Activated effector memory CD4-positive, alpha-beta T cell treated with Interleukin-2 at 50 U/mL for 16 hours (primary cell): Measurements from ENCODE around the gene SART1.

Source experiments
- DNase-seq: peaks from one replicate; pipeline ENCODE4 v3.0.0-alpha.2; 2020

The SART1 gene, protein sequence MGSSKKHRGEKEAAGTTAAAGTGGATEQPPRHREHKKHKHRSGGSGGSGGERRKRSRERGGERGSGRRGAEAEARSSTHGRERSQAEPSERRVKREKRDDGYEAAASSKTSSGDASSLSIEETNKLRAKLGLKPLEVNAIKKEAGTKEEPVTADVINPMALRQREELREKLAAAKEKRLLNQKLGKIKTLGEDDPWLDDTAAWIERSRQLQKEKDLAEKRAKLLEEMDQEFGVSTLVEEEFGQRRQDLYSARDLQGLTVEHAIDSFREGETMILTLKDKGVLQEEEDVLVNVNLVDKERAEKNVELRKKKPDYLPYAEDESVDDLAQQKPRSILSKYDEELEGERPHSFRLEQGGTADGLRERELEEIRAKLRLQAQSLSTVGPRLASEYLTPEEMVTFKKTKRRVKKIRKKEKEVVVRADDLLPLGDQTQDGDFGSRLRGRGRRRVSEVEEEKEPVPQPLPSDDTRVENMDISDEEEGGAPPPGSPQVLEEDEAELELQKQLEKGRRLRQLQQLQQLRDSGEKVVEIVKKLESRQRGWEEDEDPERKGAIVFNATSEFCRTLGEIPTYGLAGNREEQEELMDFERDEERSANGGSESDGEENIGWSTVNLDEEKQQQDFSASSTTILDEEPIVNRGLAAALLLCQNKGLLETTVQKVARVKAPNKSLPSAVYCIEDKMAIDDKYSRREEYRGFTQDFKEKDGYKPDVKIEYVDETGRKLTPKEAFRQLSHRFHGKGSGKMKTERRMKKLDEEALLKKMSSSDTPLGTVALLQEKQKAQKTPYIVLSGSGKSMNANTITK

GRCh38 chr11:65961267-65962140, at the start of gene SART1:
SART1 (plus strand) TSS chr11:65961734; CDS start chr11:65961781, 47 bp downstream.
- peak; percentile 92 for DNase-seq

GRCh38 chr11:65912845-65913244, 48.7 kb upstream of the SART1 start:
- DNase-seq, result no peak

- DNase-seq, result no peak
Measured at GRCh38 chr11:65915101-65915820, 46.3 kb upstream of the SART1 start.

DNA sequence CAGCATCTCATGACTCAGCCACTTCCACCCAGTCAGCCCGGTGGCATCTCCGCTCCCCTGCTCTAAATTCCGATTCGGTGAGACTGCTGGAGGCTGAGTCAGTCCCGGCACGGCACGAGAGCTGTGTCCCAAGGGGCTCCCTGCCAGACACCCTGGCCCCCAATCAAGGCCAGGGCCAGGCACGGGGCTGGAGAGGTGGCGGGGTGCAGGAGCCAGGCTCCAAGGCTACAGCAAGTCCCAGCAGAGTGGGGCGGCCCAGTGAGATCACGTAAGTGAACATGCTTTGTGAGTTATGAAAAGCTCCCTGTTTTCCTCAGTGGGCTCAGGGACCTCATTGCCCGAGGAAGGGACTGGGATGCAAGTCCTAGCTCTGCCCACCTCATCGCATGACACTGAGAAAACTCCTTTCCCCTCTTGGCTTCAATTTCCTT, 45.7 kb upstream of the SART1 start:
- DNase-seq, result no peak

GRCh38 chr11:65916391-65916790, 45.1 kb upstream of the SART1 start:
- DNase-seq, result no peak

GRCh38 chr11:65917077-65917433, 44.5 kb upstream of the SART1 start:
- DNase-seq, result no peak

- no peak for DNase-seq
Measured at GRCh38 chr11:65917434-65918210, 43.9 kb upstream of the SART1 start.

DNA sequence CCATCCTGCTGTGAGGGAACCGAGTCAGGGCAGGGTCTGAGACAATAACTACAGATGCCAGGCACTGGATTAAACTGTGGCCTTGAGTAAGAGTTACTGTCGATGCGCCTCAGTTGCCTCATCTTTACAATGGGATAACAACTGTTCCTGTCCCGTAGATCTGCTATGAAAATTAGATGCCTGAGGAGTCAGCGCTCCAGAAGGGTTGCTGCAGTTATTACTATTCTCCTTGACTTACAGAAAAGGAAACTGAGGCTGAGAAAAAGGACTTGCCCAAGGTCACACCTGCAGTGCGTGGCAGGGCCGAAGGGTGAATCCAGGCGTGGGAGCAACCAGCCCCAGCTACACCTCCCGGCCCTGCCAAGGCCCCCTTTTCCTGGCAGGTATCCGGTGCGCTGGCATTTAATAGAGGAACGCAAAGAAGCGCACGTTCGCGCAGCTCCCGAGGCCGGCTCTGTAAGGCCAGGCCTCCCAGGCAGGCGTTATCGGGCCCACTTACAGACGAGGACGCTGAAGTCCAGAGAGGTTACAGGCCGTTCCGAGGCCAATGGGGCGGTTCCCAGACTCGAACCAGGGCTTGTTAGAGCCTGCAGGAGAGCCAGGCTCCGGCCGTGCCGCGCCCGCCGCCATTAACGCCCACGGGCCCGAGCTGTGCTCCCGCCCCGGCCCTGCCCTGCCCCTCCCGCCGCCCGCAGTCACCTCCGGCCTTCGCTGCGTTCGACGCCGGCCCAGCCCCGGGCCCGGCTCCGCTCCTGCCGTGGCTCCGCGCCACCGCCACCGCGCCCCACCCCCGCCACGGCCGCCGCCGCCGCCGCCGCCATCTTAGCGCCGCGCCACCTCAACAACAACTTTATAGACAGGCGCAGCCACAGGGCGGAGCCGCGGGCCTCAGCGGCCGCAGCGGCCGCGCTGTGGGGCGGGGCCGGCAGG, 43.1 kb upstream of the SART1 start, which contains the start of gene C11orf68:
C11orf68 (minus strand) TSS at position 852 of the 930 bp plus-strand sequence; CDS start at position 821, 31 bp downstream.
- DNase-seq, result no peak

- peak; percentile 97 for DNase-seq
Measured at GRCh38 chr11:65919141-65919572, 42.4 kb upstream of the SART1 start, which contains the start of gene DRAP1. DRAP1 (plus strand) TSS chr11:65919426; CDS start chr11:65919502, 76 bp downstream.

- no peak for DNase-seq
Measured at GRCh38 chr11:65919573-65920371, 41.8 kb upstream of the SART1 start.

DNA sequence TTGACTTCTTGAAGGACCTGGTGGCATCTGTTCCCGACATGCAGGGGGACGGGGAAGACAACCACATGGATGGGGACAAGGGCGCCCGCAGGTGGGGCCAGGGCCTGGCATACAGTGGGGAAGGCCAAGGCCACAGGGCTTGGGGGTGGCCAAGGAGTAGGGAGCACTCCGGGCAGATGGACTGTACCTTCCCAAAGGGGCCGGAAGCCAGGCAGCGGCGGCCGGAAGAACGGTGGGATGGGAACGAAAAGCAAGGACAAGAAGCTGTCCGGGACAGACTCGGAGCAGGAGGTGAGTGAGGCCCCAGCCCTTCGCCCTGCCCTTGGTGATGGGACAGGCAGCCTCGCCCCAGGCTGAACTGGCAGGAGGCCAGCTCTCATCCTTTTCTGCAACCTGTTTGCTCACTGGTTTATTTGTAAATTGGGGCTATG, 41.1 kb upstream of the SART1 start:
- no peak for DNase-seq

DNA sequence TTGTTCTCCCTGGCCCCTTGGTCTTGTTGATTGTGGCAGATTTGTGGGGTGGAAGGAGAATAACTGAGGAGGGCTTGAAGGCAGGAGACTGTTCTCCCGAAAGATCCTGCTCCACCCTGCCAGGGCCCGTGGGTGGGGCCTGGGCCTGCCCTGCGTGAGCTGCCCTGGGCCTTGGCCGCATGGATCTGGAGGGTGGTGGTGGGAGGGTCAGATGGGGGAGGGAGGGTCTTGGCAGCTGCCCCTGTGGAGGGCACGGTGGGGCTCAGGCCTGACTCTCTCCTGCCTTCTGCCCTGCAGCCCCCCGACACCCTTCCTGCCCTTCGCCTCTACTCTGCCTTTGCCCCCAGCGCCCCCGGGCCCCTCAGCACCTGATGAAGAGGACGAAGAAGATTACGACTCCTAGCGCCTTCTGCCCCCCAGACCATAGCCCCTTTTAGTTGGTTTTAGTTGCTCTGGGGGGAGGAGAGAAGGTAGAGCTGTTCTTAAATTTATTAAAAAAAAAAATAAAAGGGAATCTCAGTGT, 40.4 kb upstream of the SART1 start:
- DNase-seq, result no peak

DNA sequence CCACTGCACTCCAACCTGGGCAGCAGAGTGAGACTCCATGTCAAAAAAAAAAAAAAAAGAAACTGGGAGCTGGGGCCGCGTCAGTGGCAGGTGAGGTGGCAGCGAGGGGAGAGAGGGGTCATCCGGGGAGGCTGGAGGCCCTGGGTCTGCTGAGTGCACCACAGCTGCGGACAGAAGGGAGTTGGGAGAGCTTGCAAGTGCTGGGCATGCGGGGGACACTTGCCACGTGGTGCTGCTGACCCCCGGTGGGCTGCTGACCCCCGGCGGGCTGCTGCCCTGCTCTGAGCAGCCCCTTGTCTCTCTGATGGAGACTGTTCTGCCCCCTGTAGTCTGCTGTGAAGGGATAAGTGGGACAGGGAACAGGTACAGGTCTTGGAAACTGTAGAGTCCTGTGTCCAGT, 39.7 kb upstream of the SART1 start:
- no peak for DNase-seq

- no peak for DNase-seq
Measured at GRCh38 chr11:65922565-65922964, 39.0 kb upstream of the SART1 start.

GRCh38 chr11:65925397-65925796, 36.1 kb upstream of the SART1 start:
- no peak for DNase-seq

GRCh38 chr11:65927904-65928397, 33.6 kb upstream of the SART1 start:
- DNase-seq, result peak; percentile 71

DNA sequence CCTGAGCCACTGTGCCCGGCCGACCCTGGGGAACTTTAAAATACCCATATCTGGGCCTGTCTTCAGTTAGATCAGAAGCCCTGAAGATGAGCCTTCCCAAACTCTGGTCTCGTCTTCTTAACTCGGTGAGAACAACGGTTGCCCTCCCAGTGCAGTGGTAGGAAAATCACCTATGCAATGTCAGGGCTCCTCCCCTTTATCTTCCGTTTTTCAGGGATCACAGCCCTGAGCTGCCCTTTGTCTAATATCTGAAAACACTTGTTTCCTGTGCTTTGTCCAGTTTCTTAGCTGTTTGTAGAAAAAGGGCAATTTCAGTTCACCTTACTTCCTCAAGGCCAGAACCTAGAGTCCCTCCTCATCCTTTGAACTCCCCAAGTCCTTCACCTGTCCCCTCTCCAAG, 32.9 kb upstream of the SART1 start:
- DNase-seq, result no peak

DNA sequence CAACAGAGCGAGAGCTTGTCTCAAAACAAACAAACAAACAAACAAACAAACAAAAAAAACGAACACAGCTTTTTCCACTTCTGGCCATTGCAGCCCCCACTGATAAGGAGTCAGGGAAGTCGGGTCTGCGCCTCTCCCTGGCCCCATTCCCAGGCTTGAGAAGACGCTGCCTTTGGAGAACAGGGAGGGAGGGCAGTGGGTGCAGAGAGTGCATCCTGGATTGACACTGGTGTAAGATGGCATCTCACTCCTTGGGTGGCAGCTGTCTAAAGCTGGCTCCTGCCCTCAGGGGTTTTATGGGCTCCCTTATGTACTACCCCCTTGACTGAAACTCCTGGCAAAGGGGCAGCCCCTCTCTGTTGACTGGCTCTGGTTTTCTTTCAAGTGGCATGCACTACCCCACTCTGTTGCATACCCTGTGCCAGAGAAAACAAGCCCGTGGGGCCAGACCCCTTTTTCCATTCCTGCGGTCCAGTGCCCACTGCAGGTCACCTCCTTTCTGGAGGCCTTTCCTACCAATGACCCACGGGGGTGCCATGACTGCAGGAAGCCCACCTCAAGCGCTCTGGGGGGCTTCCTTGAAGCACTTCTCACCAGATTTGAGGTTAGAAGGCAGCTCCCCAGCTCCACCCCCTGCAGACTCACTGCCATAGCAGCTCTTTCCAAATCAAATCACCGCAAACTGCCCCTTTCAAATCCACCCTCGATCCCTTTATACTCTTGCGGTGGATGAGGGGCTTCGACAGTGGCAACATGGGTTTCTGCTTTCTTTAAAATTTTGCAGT, 29.6 kb upstream of the SART1 start:
- DNase-seq, result no peak
